HUES6 (cell line): ENCODE results near the gene SYTL4.

Experiments used
- H3K27ac ChIP-seq: 2 replicates; pipeline ENCODE4 v1.7.0; 2013; ENCODE audit warnings: low read depth, mild to moderate bottlenecking, low read length, inconsistent platforms
- H3K27me3 ChIP-seq: 2 replicates; pipeline ENCODE4 v1.6.1; 2013; ENCODE audit warnings: low read length; ENCODE audit not compliant: control insufficient read depth, insufficient read depth
- H3K36me3 ChIP-seq: 2 replicates; pipeline ENCODE4 v1.6.1; 2013; ENCODE audit warnings: low read length; ENCODE audit not compliant: control insufficient read depth, insufficient read depth
- H3K4me1 ChIP-seq: 2 replicates; pipeline ENCODE4 v1.6.1; 2013; ENCODE audit warnings: low read length; ENCODE audit not compliant: control insufficient read depth, insufficient read depth
- H3K4me3 ChIP-seq: 2 replicates; pipeline ENCODE4 v1.5.1; 2013; ENCODE audit warnings: low read depth, low read length
- H3K9ac ChIP-seq: one replicate; pipeline ENCODE4 v1.6.1; 2013; ENCODE audit warnings: mild to moderate bottlenecking, low read length
- H3K9me3 ChIP-seq: 2 replicates; pipeline ENCODE4 v1.6.1; 2013; ENCODE audit warnings: low read depth, low read length; ENCODE audit not compliant: control insufficient read depth, insufficient read depth

SYTL4 gene

DNA sequence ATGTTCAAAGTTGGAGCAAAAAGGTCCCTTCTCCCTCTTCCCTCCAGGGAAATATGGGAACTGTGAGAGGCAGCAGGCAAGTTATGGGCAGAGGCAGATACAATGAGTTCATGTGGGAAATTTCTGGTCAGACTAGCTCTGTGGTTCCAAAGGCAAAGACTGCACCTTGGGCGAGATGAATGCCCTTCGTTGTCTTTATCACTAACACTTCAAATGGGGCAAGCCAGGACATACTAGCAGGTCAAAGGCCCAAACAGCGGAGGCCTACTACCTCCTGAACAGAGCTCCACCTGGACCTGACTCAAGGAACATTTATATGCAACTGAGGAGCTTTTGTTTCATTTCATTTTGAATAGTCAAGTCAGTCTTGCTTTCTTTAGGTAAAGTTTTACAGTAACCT is 59.0 kb downstream of the SYTL4 start:
- Histone ChIP-seq H3K27me3 (peaks cover 6% of the 10 kb centered on the region; the same call in 1 of the 2 replicates), H3K9ac (no peak overlapping the region), H3K4me1 (peaks cover 4% of the 10 kb centered on the region; the same call in 1 of the 2 replicates), H3K27ac (no peak overlapping the region), H3K36me3 (no peaks in the 10 kb centered on the region), H3K4me3 (no peak overlapping the region), H3K9me3 (no peaks in the 10 kb centered on the region)

DNA sequence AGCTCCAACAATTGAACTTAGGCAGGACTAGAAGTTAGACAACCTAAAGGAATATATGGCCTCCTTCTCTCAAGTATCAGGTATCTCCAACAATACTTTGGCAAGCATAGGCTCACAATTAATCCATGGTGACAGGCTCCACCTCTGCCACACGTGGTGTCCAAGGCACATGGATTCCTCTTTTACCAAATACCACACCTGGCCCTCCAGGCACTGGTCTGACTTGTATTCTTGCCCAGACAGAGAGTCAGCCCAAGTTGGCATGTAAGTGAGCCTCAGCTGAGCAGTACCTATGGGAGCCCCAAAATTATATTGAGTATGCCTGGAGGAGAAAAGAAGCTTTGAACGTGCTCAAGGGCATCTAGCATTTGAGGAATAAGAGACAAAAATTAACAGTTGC is 68.3 kb downstream of the SYTL4 start:
- Histone ChIP-seq H3K36me3 (no peaks in the 10 kb centered on the region), H3K27ac (no peak overlapping the region), H3K27me3 (peaks cover 17% of the 10 kb centered on the region; the same call in 1 of the 2 replicates), H3K9me3 (no peaks in the 10 kb centered on the region), H3K4me1 (no peaks in the 10 kb centered on the region), H3K9ac (no peak overlapping the region), H3K4me3 (no peak overlapping the region)

DNA sequence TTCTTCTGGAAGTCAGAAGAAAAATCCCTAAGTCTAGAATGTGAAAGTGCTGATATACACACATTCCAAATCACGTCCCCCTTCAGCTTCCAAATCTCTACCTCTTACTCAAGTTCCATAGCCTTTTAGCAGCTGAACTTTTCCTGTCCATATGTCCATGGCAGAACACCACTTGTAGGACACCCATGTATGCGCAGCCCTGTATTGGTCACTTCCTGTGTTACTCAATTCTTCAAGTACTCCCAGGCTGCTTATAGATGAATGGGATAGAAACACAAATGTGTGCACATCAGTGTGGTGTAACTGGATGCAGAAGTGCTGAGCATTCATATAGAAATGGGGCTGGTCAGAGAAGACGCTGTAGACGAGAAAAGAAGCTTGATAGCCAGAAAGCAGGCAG is 69.1 kb downstream of the SYTL4 start:
- Histone ChIP-seq H3K4me1 (no peaks in the 10 kb centered on the region), H3K36me3 (no peaks in the 10 kb centered on the region), H3K4me3 (no peak overlapping the region), H3K27ac (no peak overlapping the region), H3K9ac (no peak overlapping the region), H3K27me3 (peaks cover 16% of the 10 kb centered on the region; the same call in 1 of the 2 replicates), H3K9me3 (no peaks in the 10 kb centered on the region)

DNA sequence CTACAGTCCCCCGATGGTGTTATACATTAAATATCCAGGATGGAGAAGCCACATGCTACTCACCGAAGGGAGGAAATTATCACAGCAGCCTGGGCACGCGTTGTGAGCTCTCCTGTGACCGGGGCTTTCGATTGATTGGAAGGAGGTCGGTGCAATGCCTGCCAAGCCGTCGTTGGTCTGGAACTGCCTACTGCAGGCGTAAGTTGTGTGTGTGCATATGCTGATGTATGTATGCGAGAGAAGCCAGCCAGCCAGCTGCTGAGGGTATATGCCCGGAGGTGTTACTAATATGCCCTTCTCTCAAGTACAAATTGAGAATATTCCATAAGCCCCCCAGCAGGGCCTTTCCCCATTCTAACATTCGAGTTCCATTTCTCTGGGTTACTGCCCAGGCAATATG is 69.8 kb downstream of the SYTL4 start:
- Histone ChIP-seq H3K9ac (no peak overlapping the region), H3K27ac (no peak overlapping the region), H3K4me1 (no peaks in the 10 kb centered on the region), H3K36me3 (no peaks in the 10 kb centered on the region), H3K27me3 (peaks cover 11% of the 10 kb centered on the region; the same call in 1 of the 2 replicates), H3K4me3 (no peak overlapping the region), H3K9me3 (no peaks in the 10 kb centered on the region)

DNA sequence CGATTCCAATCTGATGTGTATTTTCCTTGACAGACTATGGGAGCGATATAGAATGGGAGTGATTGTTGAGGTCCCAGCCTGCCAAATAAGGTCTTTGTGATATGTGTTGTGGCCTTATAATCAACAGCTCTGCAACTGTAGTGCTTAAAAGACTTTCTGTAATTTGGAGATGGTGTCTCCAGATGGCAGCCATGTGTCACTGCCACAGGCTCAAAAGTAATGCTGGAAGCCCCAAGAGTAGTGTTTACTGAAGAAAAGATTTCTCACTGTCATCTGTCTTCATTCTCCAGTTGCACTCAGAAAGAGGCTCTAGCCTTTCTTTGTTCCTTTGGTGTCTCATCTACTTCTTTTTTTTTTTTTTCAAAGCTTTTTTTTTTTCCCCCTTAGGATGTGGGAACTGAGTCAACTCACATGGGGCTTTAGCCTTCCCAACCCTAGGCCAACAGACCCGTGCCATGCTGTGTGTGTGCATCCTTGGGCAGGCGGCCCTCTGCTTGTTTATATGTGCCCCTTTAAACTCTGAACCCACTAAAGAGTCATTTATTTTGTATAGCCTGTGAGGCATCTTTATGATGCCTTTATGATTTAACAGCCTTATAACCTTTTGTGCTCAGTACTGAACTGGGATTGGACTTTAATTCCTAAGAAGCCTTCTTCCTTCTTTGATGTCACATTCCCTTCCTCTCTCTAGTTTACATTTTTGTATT is 72.3 kb downstream of the SYTL4 start:
- Histone ChIP-seq H3K9ac (no peak overlapping the region), H3K9me3 (no peaks in the 10 kb centered on the region), H3K4me3 (no peak overlapping the region), H3K27ac (no peak overlapping the region), H3K36me3 (no peaks in the 10 kb centered on the region), H3K27me3 (peaks cover 1% of the 10 kb centered on the region; the same call in 1 of the 2 replicates), H3K4me1 (no peaks in the 10 kb centered on the region)

DNA sequence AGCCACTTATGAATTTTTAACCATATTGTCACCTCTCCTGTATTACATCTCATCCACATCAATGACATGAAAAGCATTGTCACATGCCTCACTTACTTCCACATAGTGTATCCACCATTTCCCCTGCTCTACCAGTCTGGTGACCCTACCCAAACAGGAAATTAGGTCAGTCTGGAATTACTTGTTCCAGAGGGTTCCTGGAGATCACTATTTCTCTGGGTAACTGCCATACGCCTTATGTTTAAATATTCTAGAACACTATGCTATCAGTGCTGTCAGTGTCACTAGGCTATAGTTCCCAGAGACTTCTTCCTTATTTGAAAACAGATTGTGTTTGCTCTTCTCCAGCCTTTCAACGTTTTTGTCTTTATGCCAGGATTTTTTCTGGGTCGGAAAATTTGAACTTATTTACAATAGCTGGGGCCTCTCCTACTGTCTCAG is 73.0 kb downstream of the SYTL4 start:
- Histone ChIP-seq H3K36me3 (no peaks in the 10 kb centered on the region), H3K4me1 (no peaks in the 10 kb centered on the region), H3K9ac (no peak overlapping the region), H3K4me3 (no peak overlapping the region), H3K27ac (no peak overlapping the region), H3K9me3 (no peaks in the 10 kb centered on the region), H3K27me3 (no peaks in the 10 kb centered on the region; the same call in 1 of the 2 replicates)

DNA sequence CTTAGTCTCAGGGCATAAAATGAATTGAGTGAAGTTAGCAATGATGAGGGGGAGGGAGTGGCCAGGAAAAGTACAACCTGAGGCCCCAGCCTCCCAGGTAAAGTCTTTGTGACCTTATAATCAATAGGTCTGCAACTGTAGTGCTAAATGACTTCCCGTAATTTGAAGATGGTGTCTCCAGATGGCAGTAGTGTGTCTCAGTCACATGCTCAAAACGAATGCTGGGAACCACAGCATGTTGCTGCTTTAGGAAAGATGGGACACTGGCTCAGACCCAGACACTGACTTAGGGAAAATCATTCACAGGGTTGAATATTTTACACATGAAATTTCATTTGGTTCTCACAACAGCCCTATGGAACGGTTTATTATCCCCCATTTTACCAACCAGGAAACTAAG is 77.7 kb downstream of the SYTL4 start:
- Histone ChIP-seq H3K27ac (no peak overlapping the region), H3K36me3 (no peaks in the 10 kb centered on the region), H3K4me3 (no peak overlapping the region), H3K4me1 (peaks cover 14% of the 10 kb centered on the region), H3K27me3 (peaks cover 3% of the 10 kb centered on the region; the same call in 1 of the 2 replicates), H3K9ac (no peak overlapping the region), H3K9me3 (no peaks in the 10 kb centered on the region)

DNA sequence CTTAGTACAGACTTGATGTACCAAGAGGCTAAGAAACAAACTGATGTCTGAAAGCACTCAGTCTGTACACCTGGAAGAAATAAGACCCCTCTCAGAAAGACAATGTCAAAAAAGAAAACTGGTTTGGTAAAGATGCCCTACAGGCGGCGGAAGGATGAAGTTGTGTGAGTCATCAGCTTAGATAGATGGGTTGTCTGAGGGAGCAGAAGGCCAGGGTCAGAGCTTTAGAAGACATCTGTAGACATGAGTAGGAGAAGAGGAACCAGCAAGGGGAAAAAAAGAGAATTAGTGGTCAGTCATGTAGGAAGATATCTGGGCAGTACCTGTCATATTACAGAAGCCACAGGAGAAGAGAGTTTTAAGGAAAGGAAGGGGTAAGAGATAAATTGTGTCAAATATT is 79.7 kb downstream of the SYTL4 start:
- peaks cover 3% of the 10 kb centered on the region; the same call in 1 of the 2 replicates for H3K27me3 ChIP-seq
- no peak overlapping the region for H3K27ac ChIP-seq
- H3K9me3 ChIP-seq, result no peaks in the 10 kb centered on the region
- H3K36me3 ChIP-seq, result no peaks in the 10 kb centered on the region
- no peak overlapping the region for H3K4me3 ChIP-seq
- peaks cover 29% of the 10 kb centered on the region for H3K4me1 ChIP-seq
- no peak overlapping the region for H3K9ac ChIP-seq

DNA sequence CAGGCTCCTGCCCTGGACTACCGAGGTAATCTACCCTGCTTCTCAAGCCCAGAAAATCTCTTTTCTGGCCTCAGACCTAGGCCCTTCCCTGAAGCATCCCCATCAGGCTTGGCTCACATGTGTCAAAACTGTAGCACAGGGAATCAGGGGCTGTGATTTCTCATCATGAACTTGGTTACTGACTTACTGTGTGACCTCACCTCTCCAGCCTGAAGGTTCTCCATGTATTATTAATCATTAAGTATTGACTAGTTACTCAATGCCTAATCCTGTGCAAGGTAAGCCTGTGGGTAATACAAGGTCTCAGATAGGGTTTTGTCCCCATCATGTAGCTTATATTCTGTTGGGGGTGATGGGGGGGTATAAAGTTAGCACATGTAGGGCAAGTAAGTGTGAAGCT is 81.1 kb downstream of the SYTL4 start:
- no peak overlapping the region for H3K27ac ChIP-seq

DNA sequence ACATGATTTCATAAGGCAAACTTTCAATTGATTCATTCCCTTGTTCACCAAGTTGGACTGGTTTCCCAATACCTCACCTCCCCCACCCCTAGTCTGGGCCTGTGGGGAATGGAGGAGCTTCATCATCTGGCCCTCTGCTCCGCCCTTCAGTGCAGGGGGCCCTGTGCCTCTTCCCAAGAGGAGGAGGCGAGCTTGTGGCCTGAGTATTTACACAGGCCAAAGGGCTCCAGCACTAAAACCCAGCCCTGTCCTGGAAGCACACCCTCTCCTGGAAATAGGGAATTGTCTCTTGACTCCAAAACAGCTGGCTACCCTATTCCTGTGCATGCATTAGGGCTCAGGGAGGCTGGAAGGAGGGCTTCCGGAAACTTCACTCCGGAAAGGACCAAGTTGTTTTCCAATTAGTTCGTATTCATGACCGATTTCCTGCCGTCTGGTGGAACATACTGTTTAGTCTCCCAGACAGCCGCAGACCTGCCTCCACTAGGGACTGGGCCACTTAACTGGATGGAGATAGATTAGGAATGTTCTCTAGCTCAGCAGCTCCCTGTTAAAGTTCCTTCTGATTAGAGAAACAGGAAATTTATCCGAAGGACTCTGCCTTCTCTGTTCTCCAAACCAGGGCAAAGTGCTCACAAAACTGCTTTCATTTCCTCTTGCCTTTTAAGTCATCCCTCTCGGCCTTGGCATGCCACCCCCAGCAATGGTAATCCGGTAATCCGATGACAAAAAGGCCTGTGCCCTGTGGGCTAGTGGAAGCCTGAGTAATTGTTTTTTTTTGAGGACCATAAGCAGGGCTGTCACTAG is 82.2 kb downstream of the SYTL4 start:
- H3K27ac ChIP-seq, result peak overlapping the region; percentile 69; the same call in 1 of the 2 replicates

More for the DNA sequence above, 81.1 kb downstream of the SYTL4 start:
- Histone ChIP-seq H3K9ac (no peak overlapping the region), H3K4me3 (no peak overlapping the region), H3K9me3 (no peaks in the 10 kb centered on the region), H3K36me3 (no peaks in the 10 kb centered on the region), H3K27me3 (peaks cover 3% of the 10 kb centered on the region; the same call in 1 of the 2 replicates), H3K4me1 (peaks cover 35% of the 10 kb centered on the region)

More for the DNA sequence above, 82.2 kb downstream of the SYTL4 start:
- Histone ChIP-seq H3K36me3 (no peaks in the 10 kb centered on the region), H3K27me3 (peaks cover 3% of the 10 kb centered on the region; the same call in 1 of the 2 replicates), H3K4me3 (peak overlapping the region; percentile 23; the same call in 1 of the 2 replicates), H3K9ac (peak overlapping the region; percentile 49), H3K4me1 (peaks cover 35% of the 10 kb centered on the region), H3K9me3 (no peaks in the 10 kb centered on the region)
